ENCODE results near the gene GPANK1.

Gene GPANK1

DNA sequence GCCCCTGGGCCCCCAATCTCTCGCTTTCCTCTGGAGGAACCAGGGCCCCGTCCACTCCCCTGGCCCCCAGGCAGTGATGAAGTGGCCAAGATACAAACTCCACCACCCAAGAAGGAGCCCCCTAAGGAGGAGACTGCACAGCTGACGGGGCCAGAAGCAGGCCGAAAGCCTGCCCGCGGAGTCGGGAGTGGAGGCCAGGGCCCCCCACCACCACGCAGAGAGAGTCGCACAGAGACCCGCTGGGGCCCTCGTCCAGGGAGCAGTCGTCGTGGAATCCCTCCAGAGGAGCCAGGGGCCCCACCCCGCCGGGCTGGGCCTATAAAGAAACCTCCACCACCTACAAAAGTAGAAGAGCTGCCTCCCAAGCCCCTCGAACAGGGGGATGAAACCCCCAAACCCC, 33.6 kb downstream of the GPANK1 start:
- DNase-seq (ENCODE audit: low read depth), result no peak
- TF ChIP-seq CTCF (conservative IDR thresholded peaks at IDR 0.05; ENCODE audit: low read depth, low read length), result no peak
- no peak overlapping the region for H3K4me3 ChIP-seq (ENCODE audit: low read length)

GRCh38 chr6:31630177-31630934, 34.4 kb downstream of the GPANK1 start:
- TF ChIP-seq CTCF (conservative IDR thresholded peaks at IDR 0.05; ENCODE audit: low read depth, low read length), result no peak

GRCh38 chr6:31629014-31629413, 35.8 kb downstream of the GPANK1 start:
- no peak overlapping the region for H3K4me3 ChIP-seq (ENCODE audit: low read length)
- TF ChIP-seq CTCF (conservative IDR thresholded peaks at IDR 0.05; ENCODE audit: low read depth, low read length), result no peak

More at GRCh38 chr6:31630177-31630934, 34.4 kb downstream of the GPANK1 start:
- no peak for DNase-seq (ENCODE audit: low read depth)
- H3K4me3 ChIP-seq (ENCODE audit: low read length), result no peak overlapping the region

DNA sequence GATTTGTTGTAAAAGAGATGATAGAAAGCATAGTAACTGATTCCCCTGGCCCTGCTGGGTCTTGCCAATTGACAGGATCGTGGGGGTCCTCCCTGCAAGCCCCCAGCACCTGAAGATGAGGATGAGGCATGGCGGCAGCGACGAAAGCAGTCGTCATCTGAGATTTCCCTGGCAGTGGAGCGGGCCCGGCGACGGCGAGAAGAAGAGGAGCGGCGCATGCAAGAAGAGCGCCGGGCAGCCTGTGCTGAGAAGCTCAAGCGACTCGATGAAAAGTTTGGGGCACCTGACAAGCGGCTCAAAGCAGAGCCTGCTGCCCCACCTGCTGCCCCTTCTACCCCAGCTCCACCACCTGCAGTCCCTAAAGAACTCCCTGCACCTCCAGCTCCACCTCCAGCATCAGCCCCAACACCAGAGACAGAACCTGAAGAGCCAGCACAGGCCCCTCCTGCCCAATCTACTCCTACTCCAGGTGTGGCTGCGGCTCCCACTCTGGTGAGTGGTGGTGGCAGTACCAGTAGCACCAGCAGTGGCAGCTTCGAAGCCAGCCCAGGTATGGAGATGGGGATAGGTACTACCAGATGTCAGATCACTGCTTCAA, 37.0 kb downstream of the GPANK1 start:
- TF ChIP-seq CTCF (conservative IDR thresholded peaks at IDR 0.05; ENCODE audit: low read depth, low read length), result no peak
- no peak for DNase-seq (ENCODE audit: low read depth)
- H3K4me3 ChIP-seq (ENCODE audit: low read length), result no peak overlapping the region

More at GRCh38 chr6:31629014-31629413, 35.8 kb downstream of the GPANK1 start:
- DNase-seq (ENCODE audit: low read depth), result no peak

DNA sequence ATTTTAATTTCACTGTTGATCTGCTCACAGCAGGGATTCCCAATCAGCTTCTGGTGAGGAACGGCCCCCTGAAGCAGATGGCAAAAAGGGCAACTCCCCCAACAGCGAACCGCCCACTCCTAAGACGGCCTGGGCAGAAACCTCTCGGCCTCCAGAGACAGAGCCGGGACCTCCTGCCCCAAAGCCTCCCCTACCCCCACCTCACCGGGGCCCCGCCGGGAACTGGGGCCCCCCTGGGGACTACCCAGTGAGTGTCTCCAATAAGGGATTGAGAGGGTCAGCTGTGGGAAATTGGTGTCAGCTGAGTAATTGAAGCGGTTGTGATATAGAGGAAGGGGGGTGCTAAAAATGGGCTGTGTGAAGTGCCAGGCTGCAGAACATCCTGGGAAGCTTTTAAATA, 37.8 kb downstream of the GPANK1 start:
- no peak for DNase-seq (ENCODE audit: low read depth)
- H3K4me3 ChIP-seq (ENCODE audit: low read length), result no peak overlapping the region
- no peak for TF ChIP-seq CTCF (conservative IDR thresholded peaks at IDR 0.05; ENCODE audit: low read depth, low read length)

DNA sequence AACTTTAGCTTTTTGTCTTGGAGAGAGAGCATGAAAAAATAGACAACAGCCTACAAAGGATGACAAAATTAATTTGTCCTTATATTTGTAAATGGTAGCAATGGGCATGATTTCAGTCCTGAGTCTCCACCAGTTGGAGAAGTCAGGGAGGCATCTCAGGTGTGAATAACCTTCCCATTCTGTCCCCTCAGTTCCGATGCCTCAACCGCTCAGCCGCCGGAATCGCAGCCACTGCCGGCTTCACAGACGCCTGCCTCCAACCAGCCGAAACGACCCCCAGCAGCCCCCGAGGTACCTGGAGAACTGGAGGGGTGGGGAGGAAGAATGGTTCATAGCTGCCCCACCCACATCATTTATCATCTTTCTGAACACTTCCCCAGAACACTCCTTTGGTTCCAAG, 40.7 kb downstream of the GPANK1 start:
- TF ChIP-seq CTCF (conservative IDR thresholded peaks at IDR 0.05; ENCODE audit: low read depth, low read length), result no peak
- H3K4me3 ChIP-seq (ENCODE audit: low read length), result no peak overlapping the region
- no peak for DNase-seq (ENCODE audit: low read depth)

DNA sequence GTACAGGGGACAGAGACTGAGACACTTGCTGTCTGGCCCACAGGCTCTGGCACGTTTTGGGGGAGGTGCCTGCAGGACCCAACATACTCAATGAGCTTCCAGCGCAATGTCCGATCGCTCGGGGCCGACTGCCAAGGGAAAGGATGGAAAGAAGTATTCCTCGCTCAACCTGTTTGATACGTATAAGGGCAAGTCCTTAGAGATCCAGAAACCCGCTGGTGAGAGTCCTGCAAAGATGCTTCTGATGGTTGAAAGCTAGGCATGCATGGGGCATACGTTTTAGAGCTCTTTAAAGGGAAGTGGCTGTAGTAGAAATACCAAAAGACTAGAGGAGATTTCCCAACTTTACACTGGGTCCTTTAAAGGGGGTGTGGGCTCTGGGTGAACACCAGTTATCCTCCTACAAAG, 42.1 kb downstream of the GPANK1 start:
- no peak for DNase-seq (ENCODE audit: low read depth)
- TF ChIP-seq CTCF (conservative IDR thresholded peaks at IDR 0.05; ENCODE audit: low read depth, low read length), result no peak
- H3K4me3 ChIP-seq (ENCODE audit: low read length), result peak overlapping the region; percentile 80

Data from retinal pigment epithelial cell (primary cell).